Lower leg skin (tissue), 4 donors: Measurements from ENCODE around the gene TRIM41. TPM values are rescaled to one million over a fixed set of nuclear protein-coding genes. Genes with fewer than 3 reads are reported as not detected.

ENCODE experiments used
- DNase-seq, 2 donors: peaks; one replicate each; pipeline ENCODE4 v3.0.0-alpha.2; 2019; ENCODE audit warnings: low spot score in 2 of 2
- H3K4me3 ChIP-seq: fragments of 200-600 bp; sonication (generic); 2 replicates; pipeline ENCODE4 v1.5.1; 2017; ENCODE audit warnings: mild to moderate bottlenecking, low read depth; ENCODE audit not compliant: poor library complexity, severe bottlenecking
- POLR2A ChIP-seq, 2 donors: fragments of 450-650 bp; IDR thresholded peaks; one replicate each; pipeline ENCODE4 v1.6.1; 2016 to 2017; ENCODE audit warnings: antibody characterized with exemption in 2 of 2, mild to moderate bottlenecking in 1 of 2, moderate library complexity in 1 of 2
- WGBS, 2 donors: methylation state at CpG; one replicate each; pipeline ENCODE4 v1.1.5; 2018; 5-methylcytosine and 5-hydroxymethylcytosine counted together
- intact Hi-C: fragments of 100-400 bp; cut with DNase I; formaldehyde crosslinking; loops from one replicate; pipeline ENCODE4 v1.15.0; 2023; ENCODE audit warnings: low total_unique reads
- total RNA-seq, 4 donors: library from RNA; depleted of rRNA; stranded (reverse); fragments of >200 nt; gene quantifications; one replicate each; pipeline ENCODE4 v1.1.0, GENCODE V29; 2016
- TF ChIP-seq, protein P1 (sequence below), 3 donors: fragments of 450-650 bp; IDR thresholded peaks; one replicate each; pipeline ENCODE4 v1.5.1; 2016; ENCODE audit warnings: antibody characterized with exemption in 3 of 3, mild to moderate bottlenecking in 3 of 3, moderate library complexity in 2 of 3

TRIM41 gene
- total RNA-seq, 4 donors from 2014 or later, result 14.7 to 19.8 (median 18.0) TPM

DNA sequence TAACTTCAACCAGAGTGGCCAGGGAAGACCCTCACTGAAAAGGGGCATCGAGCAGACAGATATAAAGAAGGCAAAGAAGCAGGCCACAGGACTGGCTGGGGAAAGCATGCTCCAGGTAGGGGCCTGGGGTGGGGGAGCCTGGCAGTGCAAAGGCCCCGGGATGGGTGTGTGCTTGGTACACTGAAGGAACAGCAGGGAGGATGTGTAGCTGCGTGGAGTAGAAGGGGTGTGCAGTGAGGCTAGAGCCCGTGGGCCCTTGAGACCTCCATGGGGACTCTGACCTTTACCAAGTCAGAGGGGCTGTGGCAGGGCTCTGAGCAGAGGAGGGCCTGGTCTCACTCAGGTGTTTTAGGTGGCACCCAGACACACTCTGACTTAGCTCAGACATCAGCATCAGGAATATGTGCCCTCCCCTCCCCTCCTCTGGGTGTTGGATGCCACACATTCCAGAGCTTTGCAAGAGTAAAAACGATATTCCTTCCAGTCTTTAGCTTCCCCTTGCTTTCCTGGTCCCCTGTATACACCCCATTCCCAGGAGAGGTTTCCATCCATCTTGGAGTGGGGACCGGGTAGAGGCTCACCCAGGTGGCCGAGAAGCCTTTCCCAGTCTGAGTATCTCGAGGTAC lies 25.6 kb upstream of the TRIM41 start:
- 72 to 77% methylated on average over 8 of the region's 8 CpGs for WGBS, 2 donors
- no peak for TF ChIP-seq POLR2A (IDR thresholded peaks at IDR 0.05)
- TF ChIP-seq, protein P1, sequence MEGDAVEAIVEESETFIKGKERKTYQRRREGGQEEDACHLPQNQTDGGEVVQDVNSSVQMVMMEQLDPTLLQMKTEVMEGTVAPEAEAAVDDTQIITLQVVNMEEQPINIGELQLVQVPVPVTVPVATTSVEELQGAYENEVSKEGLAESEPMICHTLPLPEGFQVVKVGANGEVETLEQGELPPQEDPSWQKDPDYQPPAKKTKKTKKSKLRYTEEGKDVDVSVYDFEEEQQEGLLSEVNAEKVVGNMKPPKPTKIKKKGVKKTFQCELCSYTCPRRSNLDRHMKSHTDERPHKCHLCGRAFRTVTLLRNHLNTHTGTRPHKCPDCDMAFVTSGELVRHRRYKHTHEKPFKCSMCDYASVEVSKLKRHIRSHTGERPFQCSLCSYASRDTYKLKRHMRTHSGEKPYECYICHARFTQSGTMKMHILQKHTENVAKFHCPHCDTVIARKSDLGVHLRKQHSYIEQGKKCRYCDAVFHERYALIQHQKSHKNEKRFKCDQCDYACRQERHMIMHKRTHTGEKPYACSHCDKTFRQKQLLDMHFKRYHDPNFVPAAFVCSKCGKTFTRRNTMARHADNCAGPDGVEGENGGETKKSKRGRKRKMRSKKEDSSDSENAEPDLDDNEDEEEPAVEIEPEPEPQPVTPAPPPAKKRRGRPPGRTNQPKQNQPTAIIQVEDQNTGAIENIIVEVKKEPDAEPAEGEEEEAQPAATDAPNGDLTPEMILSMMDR (IDR thresholded peaks at IDR 0.05), result no peak
- DNase-seq, result no peak
- intact Hi-C loops, result no loop called here
- no peak overlapping the region for H3K4me3 ChIP-seq

- H3K4me3 ChIP-seq, result no peak overlapping the region
- 81 to 82% methylated on average over 12 of the region's 12 CpGs for WGBS, 2 donors
- intact Hi-C loops, result no loop called here
- no peak for DNase-seq
- TF ChIP-seq, protein P1 (IDR thresholded peaks at IDR 0.05), result no peak
- no peak for TF ChIP-seq POLR2A (IDR thresholded peaks at IDR 0.05)
Observed at GRCh38 chr5:181198106-181198685, 24.9 kb upstream of the TRIM41 start.

GRCh38 chr5:181198905-181199519 lies 24.1 kb upstream of the TRIM41 start:
- intact Hi-C loops, result no loop called here
- no peak for TF ChIP-seq POLR2A (IDR thresholded peaks at IDR 0.05)
- TF ChIP-seq, protein P1 (IDR thresholded peaks at IDR 0.05), result no peak
- no peak overlapping the region for H3K4me3 ChIP-seq
- no peak for DNase-seq
- 78 to 81% methylated on average over 9 of the region's 9 CpGs for WGBS, 2 donors

DNA sequence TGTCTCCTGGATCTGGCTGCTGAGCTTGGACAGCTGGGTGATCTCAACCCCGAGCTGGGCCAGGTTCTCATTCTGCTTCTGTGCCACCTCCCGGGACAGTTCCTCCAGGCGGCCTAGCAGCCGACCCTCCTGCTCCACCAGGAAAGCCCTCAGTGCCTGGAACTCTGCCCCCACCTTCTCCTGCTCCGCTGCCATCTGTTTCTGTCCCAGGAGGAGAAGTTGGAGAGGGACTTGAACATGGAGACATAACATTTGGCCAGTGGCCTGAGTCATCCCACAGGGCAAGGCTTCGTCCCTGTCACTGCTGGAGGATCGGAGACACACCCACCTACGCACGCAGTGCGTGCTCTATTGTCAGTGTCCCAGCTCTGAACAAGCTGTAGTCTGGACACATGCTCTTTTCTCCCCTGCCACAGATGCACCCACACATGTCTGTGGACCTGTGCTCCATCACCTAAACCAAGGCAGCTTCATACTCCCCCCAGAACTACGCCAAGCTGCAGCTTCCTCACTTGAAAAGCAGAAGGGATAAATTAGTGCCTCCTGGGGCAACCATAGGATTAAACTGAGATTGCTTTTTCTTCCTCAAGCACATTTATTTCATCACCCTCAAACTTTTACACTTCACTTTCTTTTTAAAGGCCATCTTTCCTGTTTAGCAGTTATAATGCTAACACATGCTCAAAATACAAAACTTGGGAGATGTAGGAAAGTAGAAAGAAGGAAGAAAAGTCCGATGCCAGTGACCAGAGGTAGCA lies 23.0 kb upstream of the TRIM41 start:
- 80 to 86% methylated on average over 12 of the region's 12 CpGs for WGBS, 2 donors
- H3K4me3 ChIP-seq, result no peak overlapping the region
- intact Hi-C loops, result no loop called here
- DNase-seq, result no peak
- TF ChIP-seq, protein P1 (IDR thresholded peaks at IDR 0.05), result no peak
- no peak for TF ChIP-seq POLR2A (IDR thresholded peaks at IDR 0.05)

- no peak for DNase-seq
- TF ChIP-seq, protein P1 (IDR thresholded peaks at IDR 0.05), result no peak
- TF ChIP-seq POLR2A (IDR thresholded peaks at IDR 0.05), result no peak
- no peak overlapping the region for H3K4me3 ChIP-seq
- intact Hi-C loops, result no loop called here
- WGBS, 2 donors, result 84 to 88% methylated on average over 4 of the region's 4 CpGs
Observed at GRCh38 chr5:181200816-181201215, 22.3 kb upstream of the TRIM41 start.
